Renal pelvis (tissue), 4 donors: ENCODE measurements around the gene RPS6KA5. TPM values are rescaled to one million over a fixed set of nuclear protein-coding genes. Genes with fewer than 3 reads are reported as not detected.
A peak's percentile ranks its signal among the peaks of the same experiment; 100 is the strongest.
"Not testable (repeated sequence)": the region's sequence is repeated elsewhere in the genome, so short reads cannot be mapped to it uniquely, and the experiment has no call there.

Source experiments
- DNase-seq: peaks from one replicate; pipeline ENCODE4 v3.0.0-alpha.2; 2013
- polyA plus RNA-seq, 3 donors: library from polyadenylated mRNA; unstranded; fragments of 120-200 nt; gene quantifications; one replicate each; pipeline ENCODE4 v1.2.1, GENCODE V29; 2013; ENCODE audit not compliant: insufficient read length in 3 of 3

The RPS6KA5 gene
- polyA plus RNA-seq, 3 donors: 6.7 to 7.8 (median 7.7) TPM

DNA sequence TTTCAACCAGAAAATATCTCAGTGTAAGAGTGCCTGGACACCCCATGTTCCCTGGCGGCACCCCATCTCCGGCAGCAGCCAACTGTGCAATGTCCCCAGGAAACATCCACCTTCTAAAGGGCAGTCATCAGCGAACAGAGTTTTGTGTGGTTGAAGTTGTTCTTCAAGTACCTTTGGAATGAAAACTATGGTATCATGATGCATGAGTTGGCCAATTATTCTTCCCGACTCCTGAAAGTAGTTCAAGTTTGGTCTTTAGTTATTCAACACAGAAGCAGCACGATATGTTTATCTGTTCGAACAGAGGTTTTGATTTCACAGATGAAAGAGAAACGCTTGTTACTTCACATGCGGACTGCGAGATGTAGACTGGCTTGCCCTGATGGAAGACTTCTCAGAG lies 223.1 kb downstream of the RPS6KA5 start:
- no peak for DNase-seq

DNA sequence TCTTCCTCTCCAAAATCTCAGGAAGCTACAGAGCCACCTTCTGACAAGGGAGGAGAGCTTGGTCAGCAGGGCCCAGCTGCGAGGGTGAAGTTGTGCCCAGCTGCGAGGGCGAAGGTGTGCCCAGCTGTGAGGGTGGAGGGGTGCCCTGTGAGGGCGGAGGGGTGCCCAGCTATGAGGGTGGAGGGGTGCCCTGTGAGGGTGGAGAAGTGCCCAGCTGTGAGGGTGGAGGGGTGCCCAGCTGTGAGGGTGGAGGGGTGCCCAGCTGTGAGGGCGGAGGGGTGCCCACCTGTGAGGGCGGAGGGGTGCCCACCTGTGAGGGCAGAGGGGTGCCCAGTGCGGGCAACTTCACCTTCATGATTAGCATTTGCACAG lies 223.8 kb downstream of the RPS6KA5 start:
- no peak for DNase-seq

DNA sequence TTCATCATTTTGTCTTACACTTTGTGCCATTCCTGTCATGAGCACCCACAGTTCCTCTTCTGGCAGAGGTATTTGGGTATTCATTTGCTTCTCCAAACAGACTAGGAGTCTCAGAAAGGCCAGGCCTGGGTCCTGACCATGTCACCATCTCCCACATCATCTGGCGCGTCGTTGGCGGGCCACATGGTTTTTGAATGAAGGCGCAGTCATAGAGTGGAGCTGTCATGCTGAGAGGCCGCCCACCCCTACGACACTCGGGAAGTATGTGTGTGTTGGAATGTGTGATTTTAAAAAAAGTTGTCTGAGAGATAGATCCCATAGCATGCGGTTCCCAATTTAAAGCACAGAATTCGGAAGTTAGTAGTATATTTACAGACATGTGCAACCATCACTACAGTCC lies 228.6 kb downstream of the RPS6KA5 start:
- no peak for DNase-seq

DNA sequence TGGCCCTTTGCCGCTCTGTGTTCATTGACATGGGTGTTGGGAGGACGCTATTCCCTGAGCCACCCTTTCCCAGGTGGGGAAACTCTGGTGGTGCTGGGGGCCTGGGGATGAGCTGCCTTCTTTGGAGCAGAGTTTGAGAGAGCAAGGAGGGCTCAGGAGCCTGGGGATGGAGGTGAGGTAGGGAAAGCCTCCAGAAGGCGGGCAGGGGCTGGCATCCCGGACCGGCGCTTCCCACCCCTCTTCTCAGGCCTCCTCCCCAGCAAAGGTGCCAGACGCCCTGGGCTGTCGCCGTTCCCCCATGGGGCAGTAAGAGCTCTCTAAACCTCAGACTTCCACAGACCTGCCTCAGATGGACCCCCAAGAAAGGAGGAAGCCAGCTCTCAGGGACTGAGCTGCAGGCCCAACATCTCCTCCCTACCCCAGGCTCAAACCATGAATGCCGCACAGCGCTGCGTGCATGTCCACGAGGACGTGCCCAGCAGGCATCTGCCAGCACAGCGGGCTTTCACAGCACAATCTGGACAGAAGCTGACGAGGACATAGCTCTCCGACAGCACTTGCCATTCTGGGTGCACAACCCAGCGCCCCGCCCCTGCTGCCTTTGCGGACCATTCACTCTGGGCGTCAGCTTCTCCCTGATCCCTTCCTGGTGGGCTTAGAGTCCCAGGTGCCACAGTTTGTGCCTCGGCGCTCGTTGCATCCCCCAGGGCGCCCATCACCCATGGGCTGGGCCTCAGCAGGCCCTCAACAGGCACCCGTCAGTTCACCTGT lies 229.3 kb downstream of the RPS6KA5 start:
- no peak for DNase-seq

DNA sequence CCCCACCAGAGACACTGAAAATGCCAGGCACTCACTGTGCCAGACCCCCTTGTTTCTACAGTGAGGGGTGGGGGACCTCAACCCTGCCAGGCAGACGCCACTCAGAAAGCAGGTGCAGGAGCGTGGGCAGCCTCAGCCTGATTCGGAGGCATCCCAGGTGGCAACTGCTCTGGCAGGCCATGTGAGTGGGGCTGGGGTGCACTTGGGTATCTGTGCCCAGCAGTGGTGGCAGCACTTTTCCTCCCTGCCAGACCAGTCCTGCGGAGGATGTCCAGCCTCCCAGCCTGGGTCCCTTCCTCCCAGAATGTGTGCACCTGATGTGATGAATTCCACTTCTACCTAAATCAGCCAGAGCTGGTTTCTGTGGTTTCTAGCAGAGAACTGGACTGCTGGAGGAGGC lies 230.8 kb downstream of the RPS6KA5 start:
- no peak for DNase-seq

DNA sequence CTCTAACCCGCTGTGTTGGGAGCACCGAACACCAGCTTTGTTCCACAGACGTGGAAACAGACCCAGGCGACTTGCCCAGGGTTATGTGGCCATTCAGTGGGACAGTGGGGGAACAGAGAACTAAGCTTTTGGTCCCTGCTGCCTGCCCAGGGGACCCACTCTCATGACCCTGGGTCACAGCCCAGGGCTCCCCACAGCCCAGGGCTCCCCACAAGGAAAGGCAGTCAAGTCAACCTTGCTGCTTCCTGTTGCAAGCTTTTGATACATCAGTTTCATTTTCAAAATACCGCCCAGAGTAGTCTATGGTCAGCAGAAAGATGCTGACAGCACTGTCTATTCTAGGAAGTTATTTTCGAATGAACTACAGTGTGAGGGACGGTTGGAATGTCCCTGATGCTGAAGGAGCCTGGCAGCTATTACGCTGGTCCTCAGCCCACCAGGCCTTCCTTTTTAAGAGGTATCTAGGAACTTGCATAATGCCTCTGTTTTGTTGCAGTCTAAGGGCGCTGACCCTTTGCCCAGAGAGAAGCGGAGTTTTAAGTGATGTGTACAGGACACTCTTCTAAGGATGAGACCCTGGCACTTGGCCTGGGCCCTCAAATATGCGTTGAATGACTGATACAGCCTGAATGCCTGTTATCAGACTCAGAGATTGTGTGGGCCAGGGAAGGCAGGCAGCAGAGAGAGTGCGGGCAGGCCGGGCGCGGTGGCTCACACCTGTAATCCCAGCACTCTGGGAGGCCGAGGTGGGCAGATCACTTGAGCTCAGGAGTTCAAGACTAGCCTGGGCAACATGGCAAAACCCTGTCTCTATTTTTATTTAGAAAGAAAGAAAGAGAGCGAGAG lies 231.6 kb downstream of the RPS6KA5 start:
- DNase-seq: no peak

DNA sequence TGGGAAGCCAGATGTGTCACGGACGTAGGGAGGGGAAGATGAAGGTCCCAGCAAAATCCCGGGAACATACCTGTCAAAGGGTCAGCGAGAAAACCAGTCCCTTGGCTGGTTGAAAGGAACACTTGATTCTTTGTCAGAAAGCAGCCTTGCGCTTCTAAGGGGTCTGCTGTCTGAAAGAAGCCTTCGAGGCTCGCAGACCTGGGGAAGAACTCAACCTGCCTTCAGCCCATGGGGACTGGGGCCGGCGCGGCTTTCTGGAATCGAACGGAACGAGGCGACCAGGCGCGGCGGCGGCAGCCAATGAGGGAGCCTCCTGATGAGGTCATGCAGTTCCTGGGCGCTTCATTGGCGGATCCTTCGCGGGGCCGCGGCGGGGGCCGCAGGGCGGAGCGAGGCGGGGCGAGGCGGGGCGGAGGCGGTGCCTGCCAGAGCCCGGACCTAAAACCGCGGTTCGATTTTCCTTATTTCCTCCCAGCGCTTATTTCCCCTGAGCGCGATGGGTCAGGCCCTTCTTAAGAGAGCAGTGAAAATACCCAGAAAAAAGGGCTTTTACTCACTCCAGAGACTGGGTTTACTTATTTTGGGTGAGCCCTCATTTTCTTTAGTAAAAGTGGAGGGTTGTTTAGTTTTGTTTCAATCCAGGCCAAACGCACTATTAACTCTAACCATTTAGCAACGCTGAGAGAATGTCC lies 232.4 kb downstream of the RPS6KA5 start:
- peak; percentile 91 for DNase-seq

DNA sequence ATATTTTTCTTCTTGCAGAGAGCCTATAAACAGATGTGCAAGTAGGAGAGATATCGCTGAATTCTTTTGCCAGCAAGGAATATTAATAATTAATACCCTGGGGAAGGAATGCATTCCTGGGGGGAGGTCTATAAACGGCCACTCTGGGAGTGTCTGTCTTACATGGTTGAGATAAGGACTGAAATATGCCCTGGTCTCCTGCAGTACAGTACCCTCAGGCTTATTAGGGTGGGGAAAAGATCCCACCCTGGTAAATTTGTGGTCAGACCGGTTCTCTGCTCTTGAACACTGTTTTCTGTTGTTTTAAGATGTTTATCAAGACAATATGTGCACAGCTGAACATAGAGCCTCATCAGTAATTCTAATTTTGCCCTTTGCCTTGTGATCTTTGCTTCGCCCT lies 236.9 kb downstream of the RPS6KA5 start:
- DNase-seq: not testable (repeated sequence)

DNA sequence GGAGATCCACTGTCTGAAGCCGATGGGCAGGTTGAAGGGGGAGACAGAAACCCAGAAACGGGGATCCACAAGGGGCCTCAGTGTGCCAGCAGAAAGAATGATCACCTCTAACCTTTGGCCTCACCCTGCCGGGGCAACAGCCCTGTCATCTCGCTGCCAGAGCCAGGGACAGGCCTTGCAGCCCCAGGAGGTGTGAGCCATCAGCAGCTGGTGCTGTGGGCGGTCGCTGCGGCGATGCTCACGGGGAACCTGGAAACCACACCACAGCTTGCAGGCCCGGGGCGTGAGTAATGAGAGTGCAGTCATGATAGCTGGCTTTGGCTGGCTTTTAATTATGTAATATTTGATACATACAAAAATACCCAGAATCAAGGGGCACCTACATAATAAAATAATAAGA lies 239.5 kb downstream of the RPS6KA5 start:
- no peak for DNase-seq

DNA sequence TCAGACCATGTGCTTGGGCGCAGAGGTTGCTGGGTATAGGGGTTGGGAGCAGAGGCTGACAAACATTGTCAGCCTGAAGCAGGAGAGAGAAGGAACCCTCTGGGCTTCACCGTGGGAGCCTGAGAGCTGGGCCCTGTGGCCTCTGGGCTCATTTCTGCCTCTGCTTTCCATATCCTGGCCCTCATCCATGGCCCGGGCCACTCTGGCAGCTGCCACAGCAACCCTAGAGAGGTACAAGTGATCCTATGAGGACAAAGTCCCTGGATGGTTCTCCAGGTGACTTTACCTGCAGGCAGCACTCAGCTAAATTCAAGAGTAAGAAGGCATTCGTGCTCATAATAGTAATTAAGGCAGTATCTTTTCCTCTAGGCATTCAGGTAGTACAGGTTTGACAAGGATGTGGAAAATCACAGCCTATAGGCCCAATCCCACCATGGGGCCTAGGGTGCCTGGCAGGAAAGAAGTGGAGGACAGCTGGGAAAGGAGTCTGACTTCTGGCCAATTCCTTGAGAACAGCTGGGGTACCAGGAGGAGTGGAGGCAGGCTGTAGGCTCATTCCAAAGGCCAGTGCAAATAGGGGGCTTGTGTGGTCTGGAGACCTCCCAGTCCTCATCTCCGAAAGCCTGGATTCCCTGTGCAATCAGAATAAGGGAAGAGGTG lies 240.6 kb downstream of the RPS6KA5 start:
- DNase-seq: peak; percentile 44

DNA sequence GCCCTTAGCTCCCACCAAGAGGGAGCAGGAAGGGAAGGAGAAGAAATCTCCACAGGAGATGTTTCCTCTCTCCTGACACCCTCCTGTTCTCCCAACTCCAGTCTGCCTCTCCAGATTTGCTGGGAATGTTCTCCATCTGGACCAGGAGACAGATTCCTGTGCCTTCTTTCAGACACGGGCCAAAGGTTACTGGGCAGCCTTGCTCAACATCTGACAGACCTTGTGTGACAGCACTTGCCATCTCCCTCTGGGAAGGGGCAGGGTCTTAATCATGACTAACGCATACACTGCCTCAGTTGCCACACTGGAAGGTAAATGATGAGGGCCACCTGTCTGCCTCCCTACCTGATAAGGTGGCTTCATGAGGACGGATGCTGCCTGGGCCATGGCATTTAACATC lies 241.7 kb downstream of the RPS6KA5 start:
- no peak for DNase-seq

DNA sequence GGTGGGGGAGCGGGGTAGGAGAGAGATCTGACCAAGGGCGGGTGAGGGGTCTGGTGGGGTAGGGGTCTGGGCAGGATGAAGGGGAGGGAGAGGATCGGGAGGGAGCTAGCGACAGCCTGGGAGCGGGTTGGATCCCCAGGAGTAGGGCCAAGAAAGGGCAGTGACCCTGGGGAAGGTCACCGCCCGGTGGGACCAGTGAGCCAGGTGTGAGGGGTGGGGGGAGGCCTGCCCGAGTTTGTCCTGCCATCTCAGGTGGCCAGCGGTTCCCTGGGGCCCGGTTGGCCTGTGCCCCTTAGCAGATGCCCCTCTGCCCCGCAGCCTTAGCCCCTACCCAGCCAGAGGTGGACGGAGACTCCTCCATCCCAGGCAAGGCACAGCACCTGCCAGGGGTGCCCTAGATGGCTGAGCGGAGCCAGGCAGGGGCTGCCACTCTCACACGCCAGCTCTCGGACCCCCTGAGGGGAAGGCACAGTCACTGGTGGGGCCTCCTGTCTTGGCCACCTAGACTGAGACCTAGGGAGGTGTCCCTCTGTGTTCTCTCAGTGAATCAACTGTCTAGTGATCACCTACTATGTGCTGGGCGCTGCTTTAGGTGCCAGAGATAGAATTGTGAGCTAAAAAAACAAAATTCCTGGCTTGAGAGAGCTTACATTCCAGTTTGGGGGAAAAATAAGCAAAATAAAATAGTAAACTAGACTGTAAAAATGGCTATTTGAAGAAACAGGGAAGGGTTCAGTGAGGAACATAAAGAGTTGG lies 243.6 kb downstream of the RPS6KA5 start:
- no peak for DNase-seq

DNA sequence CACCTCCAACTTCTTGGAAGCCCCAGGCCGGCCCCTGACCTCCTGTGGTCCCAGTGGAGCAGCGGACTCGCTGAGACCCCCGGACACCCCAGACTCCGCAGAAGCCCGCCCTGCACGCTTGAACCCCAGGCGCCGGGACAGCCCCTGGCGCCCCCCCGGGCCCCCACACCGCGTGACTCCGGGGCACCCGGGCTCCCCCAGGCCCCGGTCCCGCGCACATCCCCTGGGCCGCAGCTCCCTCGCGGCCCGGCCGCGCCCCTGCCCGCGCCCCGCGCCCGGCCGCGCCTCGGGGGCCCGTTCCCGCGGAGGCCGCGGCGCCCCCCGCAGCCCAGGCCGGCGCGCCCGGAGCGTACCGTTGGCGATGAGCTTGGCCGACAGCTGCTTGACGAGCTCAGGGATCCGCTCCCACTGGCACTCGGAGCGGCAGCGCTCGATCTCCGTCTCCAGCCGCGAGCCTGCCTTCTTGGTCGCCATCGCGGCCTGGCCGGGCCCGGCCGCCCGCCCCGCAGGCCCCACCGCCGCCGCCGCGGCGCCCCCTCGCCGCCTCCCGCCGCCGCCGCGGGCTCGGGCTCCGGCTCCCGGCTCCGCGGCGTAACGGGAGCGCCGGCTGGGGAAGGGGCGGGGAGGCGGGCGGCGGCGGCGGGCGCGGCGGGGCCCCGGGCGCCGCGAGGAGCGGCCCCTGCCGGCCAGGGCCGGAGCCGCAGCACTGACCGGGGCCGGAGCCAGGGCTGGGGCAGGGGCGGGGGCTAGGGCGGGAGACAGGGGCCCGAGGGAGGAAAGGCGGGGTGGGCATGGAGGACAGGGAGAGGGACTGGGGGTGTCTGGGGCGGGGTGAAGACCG lies 244.4 kb downstream of the RPS6KA5 start, which contains the start of gene TTC7B:
TTC7B (minus strand) TSS at position 609 of the 841 bp plus-strand sequence; CDS start at position 474, 135 bp downstream.
- DNase-seq: peak; percentile 39

DNA sequence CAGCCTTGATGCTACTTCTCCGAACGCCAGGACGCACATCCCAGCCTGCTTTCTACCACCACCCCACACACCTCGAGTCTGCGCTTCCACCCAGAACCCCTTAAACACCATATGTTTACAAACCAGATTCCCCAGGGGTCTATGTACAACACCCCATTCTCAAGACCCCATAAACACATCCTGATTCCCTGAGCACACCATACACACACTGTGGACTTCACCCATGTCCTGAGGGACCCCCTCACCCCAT lies 244.9 kb downstream of the RPS6KA5 start:
- DNase-seq: no peak

DNA sequence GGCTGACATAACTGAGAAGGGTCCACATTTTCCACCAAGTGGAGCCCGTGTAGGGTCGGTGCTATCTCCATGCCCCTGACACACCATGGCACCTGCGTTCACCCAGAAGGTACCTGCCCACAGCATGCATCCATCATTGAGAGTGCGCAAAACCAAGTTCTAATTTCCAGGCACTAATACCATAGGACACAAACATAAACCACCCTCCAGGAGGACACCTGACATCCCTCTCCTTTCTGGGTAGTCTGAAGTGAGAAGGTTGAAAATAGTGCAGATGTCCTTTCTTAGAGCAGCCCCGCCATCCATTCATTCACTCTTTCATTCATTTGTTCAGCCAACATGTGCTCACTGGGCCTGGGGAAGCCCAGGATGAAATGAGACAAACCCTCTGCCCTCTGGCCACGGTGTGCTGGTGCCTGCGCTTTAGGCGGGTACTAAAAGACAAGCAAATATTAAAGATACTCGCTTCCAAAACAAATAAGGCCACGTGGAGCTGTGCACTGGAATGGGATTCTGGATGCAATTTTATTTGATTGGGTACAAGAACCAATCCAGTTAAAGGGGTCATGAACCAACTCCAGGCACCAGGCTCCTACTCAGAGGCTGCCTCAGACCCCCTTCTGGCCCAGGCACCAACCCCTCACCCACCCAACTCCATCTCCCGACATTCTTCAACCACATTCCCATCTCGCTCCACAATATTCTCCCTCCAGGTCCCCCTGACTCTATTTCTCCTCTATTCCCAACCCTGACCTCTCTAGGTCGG lies 245.5 kb downstream of the RPS6KA5 start:
- DNase-seq: no peak

DNA sequence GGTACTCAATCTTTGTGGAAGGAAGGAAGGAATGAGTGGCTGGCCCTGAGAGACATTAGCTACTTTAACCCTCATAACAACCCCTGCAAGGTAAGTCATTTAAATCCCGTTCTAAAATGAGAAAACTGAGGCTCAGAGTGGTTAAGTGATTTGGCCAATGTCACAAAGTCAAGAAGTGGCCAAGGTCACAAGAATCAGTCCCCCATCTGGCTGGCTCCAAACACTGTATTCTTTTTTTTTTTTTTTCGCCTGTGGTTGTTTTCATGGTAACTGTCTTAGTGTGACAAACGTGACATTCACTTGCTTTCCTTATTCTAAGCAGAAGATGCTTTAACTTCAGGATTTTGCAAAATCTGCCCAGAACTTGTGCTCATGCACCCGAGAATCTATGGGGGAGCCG lies 247.0 kb downstream of the RPS6KA5 start:
- DNase-seq: no peak

DNA sequence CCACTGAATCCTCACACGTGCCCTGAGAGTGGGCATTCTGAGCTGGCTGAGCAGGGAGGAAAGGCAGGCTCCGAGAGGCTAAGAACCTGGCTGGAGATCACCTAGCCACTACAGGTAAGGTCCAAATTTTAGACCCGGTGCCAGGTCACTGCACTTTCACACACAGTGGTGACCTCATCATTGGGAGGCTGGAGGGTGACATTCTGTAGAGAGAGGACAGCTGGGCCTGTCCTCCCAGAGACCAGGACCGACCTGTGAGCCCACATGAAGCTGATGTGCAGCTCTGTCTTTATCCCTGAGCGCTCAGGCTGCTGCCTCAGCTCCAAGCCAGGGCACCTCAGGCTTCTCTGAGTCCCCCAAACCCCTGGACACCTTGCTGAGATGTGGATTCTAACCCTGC lies 248.3 kb downstream of the RPS6KA5 start:
- DNase-seq: no peak

DNA sequence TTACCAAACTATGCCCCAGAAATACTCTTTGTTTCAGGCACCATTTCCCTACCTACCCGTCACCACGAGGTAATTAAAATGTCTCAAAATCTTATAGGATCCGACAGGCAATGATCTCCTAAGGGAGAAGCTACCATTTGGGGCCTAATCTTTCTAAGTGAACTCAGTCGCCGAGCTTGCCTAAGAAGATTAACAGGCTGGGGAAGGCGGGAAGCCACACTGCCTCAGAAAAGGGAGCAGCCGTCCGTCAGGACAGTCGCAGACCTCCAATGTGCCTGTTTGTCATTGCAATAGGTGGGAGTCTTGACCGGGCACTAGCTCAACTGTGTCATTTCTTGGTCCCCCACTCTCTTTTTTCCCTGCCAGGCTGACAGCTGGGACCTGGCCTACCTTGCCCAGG lies 248.8 kb downstream of the RPS6KA5 start:
- no peak for DNase-seq

DNA sequence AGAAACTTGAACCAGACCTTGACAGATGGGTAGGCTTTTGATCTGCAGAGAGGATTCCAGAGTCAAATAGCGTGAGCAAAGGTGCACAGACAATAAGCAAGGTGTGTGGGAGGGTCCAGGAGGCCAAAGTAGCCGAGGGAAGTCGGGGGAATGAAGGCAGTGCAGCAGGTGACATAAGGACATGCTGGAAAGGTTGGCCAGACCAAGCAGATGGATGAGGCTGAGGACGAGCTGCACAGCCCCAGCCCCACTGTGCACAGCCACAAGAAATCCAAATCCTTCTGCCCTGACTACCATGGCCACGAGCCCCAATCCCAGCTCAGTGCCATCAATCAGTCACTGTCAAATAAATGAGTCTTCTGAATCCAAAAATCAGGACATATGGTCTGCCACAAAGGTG lies 249.6 kb downstream of the RPS6KA5 start:
- peak; percentile 61 for DNase-seq
